Hypothalamus (tissue), 51 donors: Measurements from ENCODE around the gene PARM1.
"Not testable (repeated sequence)": the region's sequence is repeated elsewhere in the genome, so short reads cannot be mapped to it uniquely, and the experiment has no call there.

Source experiments
- DNase-seq, 51 donors: peaks; one replicate each; lab custom pipeline; 2025; lab: John Stamatoyannopoulos, UW

The PARM1 gene

DNA sequence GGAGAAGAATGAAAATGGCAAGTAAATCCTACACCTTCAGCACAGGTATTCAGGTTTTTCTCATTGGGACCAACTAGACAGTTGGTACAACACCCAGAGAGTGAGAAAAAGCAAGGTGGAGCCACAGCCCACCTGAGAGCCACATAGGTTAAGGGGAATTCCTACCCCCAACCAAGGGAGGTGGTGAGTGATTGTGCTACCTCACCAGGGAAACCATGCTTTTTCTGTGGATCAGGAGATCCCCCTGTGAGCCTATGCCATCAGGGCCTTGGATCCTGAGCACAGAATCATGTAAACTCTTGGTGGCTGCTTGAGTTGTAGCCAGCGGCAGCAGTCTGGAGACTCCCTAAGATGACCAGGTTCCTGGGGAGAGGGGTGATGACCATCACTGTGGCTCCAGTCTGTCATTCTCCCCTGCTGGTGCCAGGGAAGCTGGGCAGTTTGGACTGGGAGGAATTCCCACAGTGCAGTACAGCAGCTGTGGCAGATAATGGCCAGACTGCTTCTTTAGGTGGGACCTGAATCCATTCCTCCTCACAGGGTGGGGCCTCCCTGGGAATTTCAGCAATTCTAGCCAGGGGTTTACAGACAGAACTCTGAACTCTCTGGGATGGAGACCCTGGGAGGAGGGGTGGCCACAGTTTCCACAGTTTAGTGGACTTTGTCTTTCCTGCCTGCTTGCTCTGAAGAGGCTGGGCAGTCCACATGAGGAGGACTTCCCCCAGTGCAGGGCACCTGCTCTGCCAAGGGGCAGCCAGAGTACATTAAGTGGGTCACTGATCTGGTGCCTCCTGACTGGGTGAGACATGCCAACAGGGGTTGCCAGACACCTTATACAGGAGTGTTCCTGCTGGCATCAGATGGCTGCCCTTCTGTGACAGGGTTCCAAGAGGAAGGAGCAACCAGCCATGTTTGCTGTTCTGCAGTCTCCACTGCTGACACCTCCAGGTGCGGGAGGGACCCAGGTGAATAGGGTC, 43.2 kb downstream of the PARM1 start:
- no peak for DNase-seq

GRCh38 chr4:74982546-74983252, 49.8 kb downstream of the PARM1 start:
- no peak for DNase-seq

DNA sequence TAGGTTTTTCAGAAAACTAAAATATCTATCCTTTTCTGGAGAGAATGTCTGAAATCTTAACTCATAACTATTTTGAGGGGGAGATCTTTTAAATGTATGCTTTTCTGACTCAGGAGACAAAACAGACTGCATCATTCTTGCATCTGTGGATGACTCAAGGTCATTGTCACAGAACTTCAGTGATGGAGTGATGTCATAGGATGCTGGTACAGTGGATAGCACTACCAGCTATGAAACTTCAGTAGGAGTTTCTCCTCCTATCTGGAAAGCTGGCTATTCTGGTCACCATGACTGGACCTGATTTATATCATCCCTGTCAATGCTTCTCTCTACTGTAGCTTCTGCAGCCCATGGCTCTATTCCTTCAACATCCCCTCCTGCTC, 50.3 kb downstream of the PARM1 start:
- DNase-seq: no peak

DNA sequence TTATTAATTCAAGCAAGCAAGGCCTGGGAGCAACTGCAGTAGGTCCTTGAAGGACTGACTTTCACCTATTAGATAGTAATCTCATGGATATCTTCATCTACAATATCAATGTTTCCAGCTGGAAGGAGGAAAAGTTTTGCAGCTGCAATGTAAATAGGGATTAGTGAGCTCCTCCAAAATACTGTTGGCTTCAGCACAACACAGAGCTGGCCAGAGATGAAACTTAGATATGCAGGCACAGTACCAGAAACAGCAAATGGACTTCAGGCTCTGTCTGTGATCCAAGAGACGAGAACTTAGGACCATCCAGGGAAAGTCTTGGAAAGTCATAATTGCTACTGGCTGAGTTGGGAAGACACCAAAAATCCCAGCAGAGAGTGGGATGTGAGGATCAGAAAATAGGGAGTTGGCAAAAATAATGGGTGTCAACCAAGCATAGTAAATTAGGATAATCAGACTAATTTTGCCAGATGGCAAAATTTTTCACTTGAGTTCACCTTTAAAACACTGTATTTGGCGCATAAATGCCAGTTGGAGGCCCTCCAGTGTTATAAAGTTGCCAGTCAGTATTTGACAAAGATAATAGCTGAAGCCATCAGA, 57.5 kb downstream of the PARM1 start:
- no peak for DNase-seq

- DNase-seq: not testable (repeated sequence)
These were observed 61.5 kb downstream of the PARM1 start for GRCh38 chr4:74994436-74994835.

GRCh38 chr4:74996996-74997395, 64.1 kb downstream of the PARM1 start:
- no peak for DNase-seq

GRCh38 chr4:74997948-74998729, 65.2 kb downstream of the PARM1 start:
- DNase-seq: no peak

DNA sequence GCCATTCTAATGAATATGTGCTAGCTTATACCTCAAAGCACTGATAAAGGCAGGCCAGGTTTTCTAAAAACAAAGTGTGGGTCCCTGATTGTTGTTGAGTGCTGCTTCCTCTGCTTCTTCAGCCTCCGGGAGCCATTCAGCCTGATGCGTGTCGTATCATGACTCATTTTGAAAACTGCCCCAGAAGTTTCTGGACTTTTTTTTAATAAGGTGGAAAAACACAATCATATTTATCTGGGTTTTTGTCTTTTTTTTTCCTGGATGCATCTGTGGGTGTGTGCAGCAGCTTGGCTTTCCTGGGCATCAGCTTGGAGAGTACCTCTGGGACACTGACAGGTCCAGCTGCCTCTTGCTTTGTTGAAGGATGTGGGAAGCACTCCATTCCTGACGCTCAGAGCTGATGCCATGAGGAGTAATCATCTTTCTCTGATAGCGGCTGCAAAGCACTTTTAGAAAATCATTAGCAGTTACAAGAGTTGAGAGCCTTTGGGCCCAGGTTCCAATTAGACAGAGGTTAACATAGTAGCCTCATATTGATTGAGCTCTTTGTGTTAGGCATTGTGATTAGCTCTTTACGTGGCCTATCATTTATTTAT, 66.9 kb downstream of the PARM1 start:
- DNase-seq: no peak

DNA sequence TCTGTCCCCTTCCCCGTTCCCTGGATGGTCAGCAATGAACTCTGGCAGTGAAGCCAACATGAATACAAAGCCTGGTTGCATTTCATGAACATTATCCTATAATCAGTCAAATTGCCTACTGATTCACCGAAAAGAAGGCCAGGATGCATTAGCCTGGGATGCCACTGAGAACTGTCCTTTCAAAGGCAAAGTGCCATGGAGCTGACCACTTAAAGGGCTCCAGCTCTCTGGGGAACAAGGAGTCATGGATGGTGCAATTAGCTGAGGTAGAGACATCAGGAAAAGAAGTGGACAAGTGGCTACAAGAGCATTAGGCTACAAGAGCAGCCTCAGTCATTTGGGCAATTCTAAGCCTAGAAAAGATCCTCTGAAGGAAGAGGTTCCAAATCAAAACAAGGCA, 69.0 kb downstream of the PARM1 start:
- no peak for DNase-seq

DNA sequence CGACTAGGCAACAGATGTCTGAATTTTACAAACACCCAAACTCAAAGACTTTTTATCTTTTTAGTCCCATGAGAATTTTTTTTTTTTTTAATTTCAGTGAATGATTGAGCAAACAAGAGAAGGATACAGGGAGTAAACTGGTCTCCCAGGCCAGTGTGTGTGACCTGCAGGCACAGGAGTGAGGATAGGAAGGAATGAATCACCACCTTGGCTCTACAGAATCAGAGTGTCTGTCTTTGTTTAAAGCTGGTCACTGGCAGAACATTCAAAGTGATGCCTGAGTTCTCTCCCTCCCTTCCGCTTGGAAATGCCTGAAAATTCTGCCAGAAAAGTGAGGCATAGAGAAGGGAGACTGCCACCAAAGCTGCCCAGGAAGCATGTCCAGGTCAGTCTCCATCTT, 69.5 kb downstream of the PARM1 start:
- DNase-seq: no peak

- no peak for DNase-seq
These were observed 71.1 kb downstream of the PARM1 start for GRCh38 chr4:75003979-75004378.

DNA sequence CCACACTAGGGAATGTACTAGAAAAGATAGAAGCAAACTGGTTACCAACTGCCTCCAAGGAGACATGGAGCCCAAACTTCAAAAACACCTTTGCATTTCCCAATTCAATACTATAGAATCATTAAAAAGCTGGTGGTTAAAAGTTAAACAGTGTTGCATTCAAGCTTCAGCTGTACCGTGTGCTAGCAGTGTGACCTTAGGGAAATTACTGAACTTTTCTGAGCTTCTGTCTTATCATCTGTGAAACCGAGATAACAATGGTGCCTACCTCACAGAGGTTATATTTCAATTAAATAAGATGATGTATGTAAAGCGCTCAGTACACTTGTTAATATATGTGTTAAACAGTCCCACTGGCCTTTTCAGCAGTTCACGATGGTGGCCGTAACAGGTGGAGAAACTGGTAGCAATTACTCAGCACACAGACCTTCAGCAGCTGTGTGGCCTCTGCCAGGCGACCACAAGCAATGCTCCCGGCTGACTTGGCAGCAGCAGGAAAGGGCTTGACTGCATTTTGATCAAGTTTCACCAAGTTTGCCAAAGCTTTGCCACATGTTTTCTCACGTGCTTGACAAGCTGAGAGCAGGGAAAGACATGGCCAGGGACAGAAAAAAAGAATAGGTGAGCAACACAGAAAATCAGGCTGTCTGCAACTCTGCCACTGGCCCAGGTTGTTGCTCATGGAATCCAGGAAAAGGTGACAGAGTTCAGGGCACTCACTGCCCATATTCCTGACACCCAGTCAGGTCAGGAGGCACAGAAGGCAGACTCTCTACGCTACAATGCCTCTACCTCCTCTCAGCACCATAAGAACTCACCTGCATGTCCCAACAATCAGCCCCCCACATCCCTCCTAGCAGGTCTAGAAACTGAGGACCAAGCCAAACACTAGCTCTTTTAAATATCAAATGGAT, 72.1 kb downstream of the PARM1 start:
- DNase-seq: peak in 4 of 51 donors; percentile 1 to 17 (median 3)

GRCh38 chr4:75005727-75006126, 72.8 kb downstream of the PARM1 start:
- DNase-seq: no peak

DNA sequence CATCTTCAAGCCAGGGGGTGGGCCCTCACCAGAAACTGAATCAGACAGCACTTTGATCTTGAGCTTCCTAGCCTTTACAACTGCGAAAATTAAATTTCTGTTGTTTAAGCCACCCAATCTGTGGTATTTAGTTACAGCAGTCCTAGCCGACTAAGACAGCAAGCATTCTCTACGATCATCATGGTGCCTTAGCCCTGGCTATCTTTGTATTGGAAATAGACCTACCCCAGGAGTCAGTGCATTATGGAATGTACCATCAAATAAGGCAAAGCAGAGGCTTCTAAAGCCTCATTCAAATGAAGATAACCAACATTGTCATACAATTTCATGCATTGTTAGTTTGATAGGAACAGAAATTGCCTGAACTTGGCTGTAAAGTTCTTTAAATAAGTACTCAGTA, 75.0 kb downstream of the PARM1 start:
- DNase-seq: no peak

DNA sequence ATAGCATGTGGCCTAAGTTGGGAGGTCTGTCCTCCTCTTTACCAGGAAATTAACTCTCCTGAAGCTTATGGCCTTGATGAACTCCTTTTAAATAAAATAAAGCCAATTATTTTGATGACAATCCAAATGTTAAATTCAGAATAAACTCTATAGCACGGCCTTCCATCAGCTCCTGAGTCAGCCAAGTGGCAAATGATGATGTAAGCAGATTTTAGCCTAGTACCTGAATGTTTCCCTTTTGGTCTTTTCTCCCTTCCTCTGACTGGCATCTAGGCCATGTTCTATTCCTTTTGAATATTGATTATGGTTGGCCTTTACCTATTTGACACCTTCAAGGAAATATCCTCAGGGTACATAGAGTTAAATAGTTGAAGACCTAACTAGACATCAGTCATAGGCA, 76.2 kb downstream of the PARM1 start:
- DNase-seq: no peak

GRCh38 chr4:75011131-75011795, 78.3 kb downstream of the PARM1 start:
- DNase-seq: no peak

DNA sequence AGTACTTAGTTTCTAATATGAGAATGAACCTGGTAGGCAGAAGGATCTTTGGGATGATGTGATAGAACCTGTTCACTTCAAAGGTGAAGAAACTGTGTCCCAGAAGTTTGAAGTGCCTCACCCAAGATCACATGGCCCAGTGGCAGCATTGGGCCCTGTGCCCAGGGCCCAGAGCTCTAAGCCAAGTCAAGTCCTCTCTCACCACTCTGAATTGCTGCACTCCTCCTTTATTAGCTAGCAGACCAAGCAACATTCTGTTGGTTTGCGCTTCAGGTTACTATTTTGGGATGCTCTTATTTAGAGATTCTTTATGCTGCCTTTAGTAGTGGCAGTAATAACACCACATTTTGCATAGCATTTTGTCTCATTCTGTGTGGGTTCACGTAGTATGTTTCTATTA, 82.7 kb downstream of the PARM1 start:
- DNase-seq: no peak

GRCh38 chr4:75016472-75016871, 83.6 kb downstream of the PARM1 start:
- no peak for DNase-seq
